Ramos (cell line): Measurements from ENCODE around the gene FZR1.

Source experiments
- in situ Hi-C: fragments of 300-500 bp; cut with MboI; formaldehyde crosslinking; loops from one replicate; pipeline ENCODE4 v1.14.3; 2022; ENCODE audit warnings: low sequenced_read_pairs; ENCODE audit not compliant: unreplicated experiment

The FZR1 gene

DNA sequence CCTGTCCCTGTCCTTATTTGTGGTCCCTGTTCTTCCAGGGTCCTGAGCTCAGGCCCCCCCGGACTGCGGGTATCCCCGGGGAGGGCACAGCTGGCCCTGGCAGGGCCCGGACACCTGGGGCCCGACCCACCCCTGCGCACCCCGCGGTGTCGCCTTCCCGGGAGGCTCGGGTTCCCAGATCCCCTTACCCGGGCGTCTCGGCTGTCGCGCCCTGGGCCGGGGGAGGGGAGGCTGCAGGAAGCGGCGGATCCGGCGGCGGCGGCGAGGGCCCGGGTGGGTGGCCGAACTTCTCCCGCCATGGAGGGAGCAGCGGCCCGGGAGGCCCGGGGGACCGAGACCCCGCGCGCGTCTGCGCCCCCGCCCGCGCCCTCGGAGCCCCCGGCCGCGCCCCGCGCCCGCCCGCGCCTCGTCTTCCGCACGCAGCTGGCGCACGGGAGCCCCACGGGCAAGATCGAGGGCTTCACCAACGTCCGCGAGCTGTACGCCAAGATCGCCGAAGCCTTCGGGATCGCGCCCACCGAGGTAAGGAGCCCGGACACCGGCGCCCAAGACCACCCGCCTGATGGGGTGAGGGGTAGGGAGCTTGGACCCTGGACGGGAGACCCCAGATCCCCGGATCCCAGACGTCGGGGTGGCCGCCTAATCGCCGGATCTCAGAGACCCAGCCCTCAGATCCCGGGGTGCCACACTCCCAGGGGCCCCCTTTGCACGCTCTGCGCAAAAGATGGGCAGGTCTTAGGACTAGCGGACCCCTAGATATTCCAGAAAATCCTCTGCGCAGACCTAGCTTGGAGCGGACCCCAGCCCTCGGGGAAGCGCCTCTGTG lies 79.4 kb downstream of the FZR1 start, which contains the start of gene GIPC3:
GIPC3 (plus strand) TSS at position 178 of the 826 bp plus-strand sequence; CDS start at position 298, 120 bp downstream.
- in situ Hi-C loops: no loop called here

DNA sequence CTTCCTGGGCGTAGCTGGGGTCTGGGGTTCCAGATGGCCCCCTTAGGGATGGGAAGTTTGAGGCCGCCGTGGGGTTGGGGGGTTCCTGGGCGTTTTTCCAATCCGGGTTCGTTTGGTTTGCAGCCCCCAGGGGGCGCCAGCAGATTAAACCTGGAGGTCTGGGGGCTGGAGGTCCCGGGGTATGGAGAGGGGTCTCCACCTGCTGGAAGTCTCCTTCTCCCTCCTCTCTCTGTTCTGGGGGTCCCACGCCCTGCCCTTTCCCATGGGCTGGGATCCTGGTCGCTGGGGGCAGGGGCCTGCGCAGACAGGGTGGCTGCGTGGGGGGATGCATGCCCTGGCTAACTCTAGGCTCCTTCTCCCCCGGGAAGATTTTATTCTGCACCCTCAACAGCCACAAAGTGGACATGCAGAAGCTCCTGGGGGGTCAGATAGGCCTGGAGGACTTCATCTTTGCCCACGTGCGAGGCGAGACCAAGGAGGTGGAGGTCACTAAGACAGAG lies 80.1 kb downstream of the FZR1 start:
- in situ Hi-C loops: no loop called here

DNA sequence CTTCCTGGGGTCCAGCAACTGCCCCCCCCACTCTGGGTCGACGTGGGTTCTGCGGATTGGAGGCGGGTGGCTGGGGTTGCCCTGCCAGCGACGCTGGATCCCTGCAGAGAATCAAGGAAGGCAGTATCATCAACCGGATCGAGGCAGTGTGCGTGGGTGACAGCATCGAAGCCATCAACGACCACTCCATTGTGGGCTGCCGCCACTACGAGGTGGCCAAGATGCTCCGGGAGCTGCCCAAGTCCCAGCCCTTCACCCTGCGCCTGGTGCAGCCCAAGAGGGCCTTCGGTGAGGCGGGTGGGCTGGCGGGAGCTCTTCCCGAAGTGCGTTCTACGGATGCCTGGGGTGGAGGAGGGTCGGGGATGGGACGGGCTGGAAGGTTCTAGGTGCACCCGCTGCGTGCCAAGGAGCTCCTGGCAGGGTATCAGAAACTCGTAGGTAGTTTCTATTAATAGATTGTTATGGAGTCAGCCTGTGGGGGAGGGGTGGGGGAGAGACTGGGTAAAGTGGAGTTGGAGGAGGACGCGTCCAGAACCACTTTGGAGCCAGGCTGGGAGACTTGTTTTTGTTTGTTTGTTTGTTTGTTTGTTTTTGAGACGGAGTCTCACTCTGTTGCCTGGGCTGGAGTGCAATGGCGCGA lies 80.7 kb downstream of the FZR1 start:
- in situ Hi-C loops: no loop called here
